Measurements from ENCODE around the gene ARHGAP45.
A peak's percentile ranks its signal among the peaks of the same experiment; 100 is the strongest.

Gene ARHGAP45

GRCh38 chr19:1063030-1063908, 3.7 kb upstream of the ARHGAP45 start:
- Histone ChIP-seq H3K27me3 (ENCODE audit: insufficient read depth, low read length) (no peaks in the 10 kb centered on the region), H3K4me3 (ENCODE audit: low read depth, low read length, poor library complexity, severe bottlenecking) (no peak overlapping the region), H2AFZ (ENCODE audit: low read length) (no peak overlapping the region), H3K4me2 (ENCODE audit: low read length) (no peak overlapping the region), H3K9me3 (ENCODE audit: low read length) (no peaks in the 10 kb centered on the region), H3K9me2 (ENCODE audit: low read depth, low read length) (no peaks in the 10 kb centered on the region), H3K36me3 (ENCODE audit: insufficient read depth, low read length) (peaks cover 20% of the 10 kb centered on the region; the same call in 1 of the 2 replicates), H3K9ac (ENCODE audit: low read length) (no peak overlapping the region), H3F3A (ENCODE audit: insufficient read depth, low read length) (no peaks in the 10 kb centered on the region), H3K4me1 (ENCODE audit: insufficient read depth, low read length, severe bottlenecking) (peaks cover 29% of the 10 kb centered on the region), H3K27ac (ENCODE audit: low read depth, low read length, poor library complexity, severe bottlenecking) (no peak overlapping the region), H3K79me2 (ENCODE audit: insufficient read depth, low read length) (no peaks in the 10 kb centered on the region), H4K20me1 (ENCODE audit: insufficient read depth, low read length) (no peaks in the 10 kb centered on the region)
- no peak for TF ChIP-seq CTCF (IDR thresholded peaks at IDR 0.05; ENCODE audit: low read length)
- no peak for TF ChIP-seq EZH2 (IDR thresholded peaks at IDR 0.05; ENCODE audit: borderline replicate concordance, low read length)

- no peaks in the 10 kb centered on the region for H3K9me3 ChIP-seq (ENCODE audit: low read length)
- H2AFZ ChIP-seq (ENCODE audit: low read length) = no peak overlapping the region
- no peaks in the 10 kb centered on the region for H4K20me1 ChIP-seq (ENCODE audit: insufficient read depth, low read length)
- H3K27me3 ChIP-seq (ENCODE audit: insufficient read depth, low read length) = no peaks in the 10 kb centered on the region
- H3K9ac ChIP-seq (ENCODE audit: low read length) = no peak overlapping the region
- H3K4me2 ChIP-seq (ENCODE audit: low read length) = peak overlapping the region; percentile 69
- peak overlapping the region; percentile 26 for H3K27ac ChIP-seq (ENCODE audit: low read depth, low read length, poor library complexity, severe bottlenecking)
- peaks cover 38% of the 10 kb centered on the region for H3K4me1 ChIP-seq (ENCODE audit: insufficient read depth, low read length, severe bottlenecking)
- peaks cover 13% of the 10 kb centered on the region; the same call in 1 of the 2 replicates for H3K36me3 ChIP-seq (ENCODE audit: insufficient read depth, low read length)
- H3K79me2 ChIP-seq (ENCODE audit: insufficient read depth, low read length) = no peaks in the 10 kb centered on the region
- TF ChIP-seq EZH2 (IDR thresholded peaks at IDR 0.05; ENCODE audit: borderline replicate concordance, low read length) (no peak), CTCF (IDR thresholded peaks at IDR 0.05; ENCODE audit: low read length) (no peak)
- H3F3A ChIP-seq (ENCODE audit: insufficient read depth, low read length) = no peaks in the 10 kb centered on the region
- no peaks in the 10 kb centered on the region for H3K9me2 ChIP-seq (ENCODE audit: low read depth, low read length)
- H3K4me3 ChIP-seq (ENCODE audit: low read depth, low read length, poor library complexity, severe bottlenecking) = peak overlapping the region; percentile 43
Observed at GRCh38 chr19:1063909-1064660, 2.9 kb upstream of the ARHGAP45 start.

- H3K79me2 ChIP-seq (ENCODE audit: insufficient read depth, low read length) = no peaks in the 10 kb centered on the region
- H4K20me1 ChIP-seq (ENCODE audit: insufficient read depth, low read length) = no peaks in the 10 kb centered on the region
- peak; percentile 67 for TF ChIP-seq CTCF (IDR thresholded peaks at IDR 0.05; ENCODE audit: low read length)
- TF ChIP-seq EZH2 (IDR thresholded peaks at IDR 0.05; ENCODE audit: borderline replicate concordance, low read length) = no peak
- no peak overlapping the region for H3K27ac ChIP-seq (ENCODE audit: low read depth, low read length, poor library complexity, severe bottlenecking)
- no peaks in the 10 kb centered on the region for H3K27me3 ChIP-seq (ENCODE audit: insufficient read depth, low read length)
- H3K4me3 ChIP-seq (ENCODE audit: low read depth, low read length, poor library complexity, severe bottlenecking) = peak overlapping the region; percentile 43
- no peaks in the 10 kb centered on the region for H3K9me2 ChIP-seq (ENCODE audit: low read depth, low read length)
- H3K4me2 ChIP-seq (ENCODE audit: low read length) = peak overlapping the region; percentile 69
- H3K4me1 ChIP-seq (ENCODE audit: insufficient read depth, low read length, severe bottlenecking) = peaks cover 46% of the 10 kb centered on the region
- peaks cover 9% of the 10 kb centered on the region; the same call in 1 of the 2 replicates for H3K36me3 ChIP-seq (ENCODE audit: insufficient read depth, low read length)
- H2AFZ ChIP-seq (ENCODE audit: low read length) = no peak overlapping the region
- peak overlapping the region; percentile 24; the same call in 1 of the 2 replicates for H3K9ac ChIP-seq (ENCODE audit: low read length)
- H3F3A ChIP-seq (ENCODE audit: insufficient read depth, low read length) = no peaks in the 10 kb centered on the region
- no peaks in the 10 kb centered on the region for H3K9me3 ChIP-seq (ENCODE audit: low read length)
Observed at GRCh38 chr19:1064661-1065605, 2.0 kb upstream of the ARHGAP45 start.

Measured in OCI-LY1 (cell line).